ENCODE measurements around the gene CES1. TPM values are rescaled to one million over a fixed set of nuclear protein-coding genes. Genes with fewer than 3 reads are reported as not detected.
"Not testable (repeated sequence)": the region's sequence is repeated elsewhere in the genome, so short reads cannot be mapped to it uniquely, and the experiment has no call there.

The CES1 gene
- total RNA-seq, 2 donors from 2014 or later, result 12.1 to 23.8 TPM

GRCh38 chr16:55871411-55872038 is 38.6 kb upstream of the CES1 start:
- TF ChIP-seq CTCF (IDR thresholded peaks at IDR 0.05), result no peak
- H3K27me3 ChIP-seq, result no peaks in the 10 kb centered on the region
- H3K9me3 ChIP-seq, result no peaks in the 10 kb centered on the region
- H3K27ac ChIP-seq, result no peak overlapping the region
- H3K36me3 ChIP-seq, result no peaks in the 10 kb centered on the region
- H3K4me3 ChIP-seq, result no peak overlapping the region
- DNase-seq (ENCODE audit: low spot score), result no peak
- H3K4me1 ChIP-seq, result no peaks in the 10 kb centered on the region

GRCh38 chr16:55868980-55869379 is 36.1 kb upstream of the CES1 start:
- Histone ChIP-seq H3K4me3 (no peak overlapping the region), H3K4me1 (no peaks in the 10 kb centered on the region), H3K27ac (no peak overlapping the region), H3K9me3 (no peaks in the 10 kb centered on the region), H3K27me3 (no peaks in the 10 kb centered on the region), H3K36me3 (no peaks in the 10 kb centered on the region)
- no peak for DNase-seq (ENCODE audit: low spot score)
- TF ChIP-seq CTCF (IDR thresholded peaks at IDR 0.05), result no peak

- no peak overlapping the region for H3K27ac ChIP-seq
- H3K36me3 ChIP-seq, result no peaks in the 10 kb centered on the region
- no peak for DNase-seq (ENCODE audit: low spot score)
- no peaks in the 10 kb centered on the region for H3K9me3 ChIP-seq
- H3K4me1 ChIP-seq, result no peaks in the 10 kb centered on the region
- no peak overlapping the region for H3K4me3 ChIP-seq
- TF ChIP-seq CTCF (IDR thresholded peaks at IDR 0.05), result no peak
- H3K27me3 ChIP-seq, result no peaks in the 10 kb centered on the region
Measured at GRCh38 chr16:55868137-55868536, 35.2 kb upstream of the CES1 start.

- H3K9me3 ChIP-seq, result no peaks in the 10 kb centered on the region
- H3K27ac ChIP-seq, result no peak overlapping the region
- no peak for TF ChIP-seq CTCF (IDR thresholded peaks at IDR 0.05)
- no peak overlapping the region for H3K4me3 ChIP-seq
- no peaks in the 10 kb centered on the region for H3K4me1 ChIP-seq
- DNase-seq (ENCODE audit: low spot score), result no peak
- H3K27me3 ChIP-seq, result no peaks in the 10 kb centered on the region
- no peaks in the 10 kb centered on the region for H3K36me3 ChIP-seq
Measured at GRCh38 chr16:55861288-55861687, 28.4 kb upstream of the CES1 start.

- H3K36me3 ChIP-seq; H3K4me1 ChIP-seq; H3K9me3 ChIP-seq; H3K27me3 ChIP-seq; H3K27ac ChIP-seq; H3K4me3 ChIP-seq; DNase-seq (ENCODE audit: low spot score): not testable (repeated sequence)
Measured at GRCh38 chr16:55857650-55858049, 24.8 kb upstream of the CES1 start.

GRCh38 chr16:55856950-55857349 is 24.1 kb upstream of the CES1 start:
- no peak for TF ChIP-seq CTCF (IDR thresholded peaks at IDR 0.05)
- no peak for DNase-seq (ENCODE audit: low spot score)
- H3K4me3 ChIP-seq, result no peak overlapping the region
- no peaks in the 10 kb centered on the region for H3K9me3 ChIP-seq
- H3K27me3 ChIP-seq, result no peaks in the 10 kb centered on the region
- no peaks in the 10 kb centered on the region for H3K4me1 ChIP-seq
- H3K27ac ChIP-seq, result no peak overlapping the region
- H3K36me3 ChIP-seq, result no peaks in the 10 kb centered on the region

All from right atrium auricular region (tissue), 2 donors.